ENCODE measurements around the gene CYP2C8.
"Not testable (repeated sequence)": the region's sequence is repeated elsewhere in the genome, so short reads cannot be mapped to it uniquely, and the experiment has no call there.

Gene CYP2C8

DNA sequence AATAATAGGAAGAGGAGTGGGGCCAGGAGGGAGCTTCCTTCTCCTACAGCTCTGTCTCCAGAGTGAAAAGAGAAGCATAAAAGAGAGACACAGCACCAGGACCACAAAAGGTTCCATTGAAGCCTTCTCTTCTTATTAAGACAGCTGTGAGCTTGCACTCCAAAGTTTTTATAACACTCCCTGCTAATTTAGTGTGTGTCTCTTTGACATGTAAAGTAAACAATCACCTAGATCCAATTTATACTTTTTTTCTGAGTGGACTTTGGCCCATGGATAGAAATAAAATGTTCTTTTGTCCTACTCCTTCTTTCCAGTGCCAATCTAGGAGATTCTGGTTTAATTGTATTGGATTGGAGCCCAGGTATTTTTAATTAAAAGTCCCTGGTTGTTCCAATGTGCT, at the start of gene CYP2C8:
TSS of gene CYP2C8 (minus strand) at position 212 of the 400 bp plus-strand sequence. CDS start at position 117, 95 bp downstream.
- no peak for DNase-seq (ENCODE audit: low spot score)

DNA sequence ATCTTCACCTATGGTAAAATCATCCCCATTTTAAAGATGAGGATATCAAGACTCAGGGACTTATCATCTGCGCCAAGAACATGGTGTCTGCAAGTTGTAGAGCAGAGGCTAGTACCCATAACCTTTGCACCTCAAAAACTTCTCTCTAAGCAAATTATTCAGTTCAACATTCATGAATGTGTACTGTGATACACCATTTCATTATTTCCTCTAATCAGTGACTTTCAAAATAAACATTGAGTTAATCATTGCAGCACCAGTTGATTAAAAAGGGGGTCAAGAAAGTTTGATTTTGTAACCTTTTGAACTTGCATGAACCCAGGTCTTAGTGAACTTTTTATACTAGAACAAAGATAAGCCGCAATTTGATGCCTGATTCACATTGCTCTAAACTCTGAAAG, 47.6 kb upstream of the CYP2C8 start:
- DNase-seq (ENCODE audit: low spot score), result no peak

DNA sequence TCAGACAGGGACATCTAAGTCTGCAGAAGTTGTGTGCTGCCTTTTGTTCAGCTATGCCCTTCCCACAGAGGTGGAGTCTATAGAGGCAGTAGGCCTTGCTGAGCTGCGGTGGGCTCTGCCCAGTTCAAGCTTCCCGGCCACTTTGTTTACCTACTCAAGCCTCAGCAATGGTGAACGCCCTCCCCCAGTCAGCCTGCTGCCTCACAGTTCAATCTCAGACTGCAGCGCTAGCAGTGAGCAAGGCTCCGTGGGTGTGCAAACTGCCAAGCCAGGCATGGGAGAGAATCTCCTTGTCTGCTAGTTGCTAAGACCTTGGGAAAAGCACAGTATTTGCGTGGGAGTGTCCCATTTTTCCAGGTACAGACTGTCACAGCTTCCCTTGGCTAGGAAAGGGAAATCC, 41.5 kb upstream of the CYP2C8 start:
- DNase-seq (ENCODE audit: low spot score), result not testable (repeated sequence)

DNA sequence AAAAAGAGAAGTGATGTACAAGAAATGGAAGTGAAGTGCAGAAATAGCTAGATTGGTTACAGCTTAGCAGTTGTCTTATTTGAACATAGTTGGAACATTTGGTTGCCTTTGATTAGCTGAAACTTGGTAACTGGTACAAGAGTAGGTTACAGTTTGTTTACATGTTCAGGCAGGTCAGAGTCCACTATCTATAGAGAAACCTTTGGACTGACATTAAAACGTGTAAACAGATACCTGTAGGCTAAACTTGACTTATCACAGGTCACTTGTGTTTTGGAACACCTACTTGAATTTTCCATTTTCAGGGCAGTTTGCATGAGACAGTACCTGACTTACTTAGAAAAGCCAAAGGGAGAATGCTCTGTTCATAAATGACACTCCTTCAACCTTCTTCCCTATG, 28.5 kb upstream of the CYP2C8 start:
- no peak for DNase-seq (ENCODE audit: low spot score)

DNA sequence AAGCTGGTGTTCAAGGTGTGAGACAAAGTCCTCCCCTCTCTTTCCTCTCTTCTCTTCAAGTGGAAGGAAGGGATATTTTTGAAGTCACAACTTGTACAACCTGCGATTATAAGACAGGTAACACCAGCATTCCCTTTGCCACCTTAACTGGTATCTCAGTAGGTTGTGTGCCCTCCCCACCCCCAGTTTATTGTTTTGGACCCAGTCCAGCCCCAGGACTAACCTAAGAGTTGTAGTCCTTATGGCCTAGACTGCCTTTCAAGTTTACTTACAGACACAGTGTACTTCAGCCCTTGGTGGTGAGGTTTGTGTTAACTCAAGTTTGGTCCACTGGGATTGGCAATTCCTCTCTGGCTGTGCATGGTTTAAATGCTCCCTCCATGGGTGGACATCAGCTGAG, 26.8 kb upstream of the CYP2C8 start:
- DNase-seq (ENCODE audit: low spot score), result no peak

DNA sequence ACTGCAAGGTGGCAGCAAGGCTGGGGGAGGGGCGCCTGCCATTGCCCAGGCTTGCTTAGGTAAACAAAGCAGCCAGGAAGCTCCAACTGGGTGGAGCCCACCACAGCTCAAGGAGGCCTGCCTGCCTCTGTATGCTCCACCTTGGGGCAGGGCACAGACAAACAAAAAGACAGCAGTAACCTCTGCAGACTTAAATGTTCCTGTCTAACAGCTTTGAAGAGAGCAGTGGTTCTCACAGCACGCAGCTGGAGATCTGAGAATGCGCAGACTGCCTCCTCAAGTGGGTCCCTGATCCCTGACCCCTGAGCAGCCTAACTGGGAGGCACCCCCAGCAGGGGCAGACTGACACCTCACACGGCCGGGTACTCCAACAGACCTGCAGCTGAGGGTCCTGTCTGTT, 10.3 kb upstream of the CYP2C8 start:
- not testable (repeated sequence) for DNase-seq (ENCODE audit: low spot score)

DNA sequence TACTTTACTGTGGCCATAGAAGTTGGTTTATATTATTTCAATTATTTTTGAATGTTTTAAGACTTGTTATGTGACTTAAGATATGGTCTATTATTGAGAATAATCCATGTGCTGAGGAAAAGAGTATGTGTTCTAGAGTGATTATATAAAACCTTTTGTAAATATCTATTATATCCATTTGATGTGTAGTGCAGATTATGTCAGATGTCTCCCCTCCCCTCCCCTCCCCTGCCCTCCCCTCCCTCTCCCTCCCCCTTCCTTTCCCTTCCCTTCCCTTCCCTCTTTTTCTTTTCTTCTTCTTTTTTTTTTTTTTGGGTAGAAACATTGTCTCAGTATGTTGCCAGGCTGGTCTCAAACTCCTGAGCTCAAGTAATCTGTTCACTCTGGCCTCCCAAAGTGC, 8.3 kb upstream of the CYP2C8 start:
- no peak for DNase-seq (ENCODE audit: low spot score)

DNA sequence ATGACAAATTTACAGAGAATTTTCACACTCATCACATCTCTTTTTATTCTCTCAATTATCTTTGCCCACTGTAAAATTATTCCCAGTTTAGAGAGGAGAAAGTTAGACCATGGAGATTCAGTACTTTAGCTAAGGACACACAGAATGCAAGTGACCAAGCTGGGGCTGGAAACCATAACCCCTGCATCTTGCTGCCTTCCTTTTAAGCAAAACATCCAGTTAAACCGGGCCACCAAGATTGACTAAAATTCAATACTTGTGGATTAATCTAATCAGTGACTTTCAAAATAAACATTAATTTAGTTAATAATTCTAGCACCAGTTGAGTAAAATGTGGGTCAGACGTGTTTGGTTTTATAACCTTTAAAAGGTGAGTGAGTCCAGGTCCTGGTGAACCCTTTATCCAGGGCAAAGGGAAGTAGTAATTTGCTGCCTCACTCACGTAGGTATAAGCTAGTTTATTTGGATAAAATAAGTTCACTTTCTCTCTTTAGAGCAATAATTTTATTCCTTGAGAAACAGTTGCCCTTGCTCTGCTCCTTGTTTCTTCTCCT, 1.9 kb upstream of the CYP2C8 start:
- no peak for DNase-seq (ENCODE audit: low spot score)

DNA sequence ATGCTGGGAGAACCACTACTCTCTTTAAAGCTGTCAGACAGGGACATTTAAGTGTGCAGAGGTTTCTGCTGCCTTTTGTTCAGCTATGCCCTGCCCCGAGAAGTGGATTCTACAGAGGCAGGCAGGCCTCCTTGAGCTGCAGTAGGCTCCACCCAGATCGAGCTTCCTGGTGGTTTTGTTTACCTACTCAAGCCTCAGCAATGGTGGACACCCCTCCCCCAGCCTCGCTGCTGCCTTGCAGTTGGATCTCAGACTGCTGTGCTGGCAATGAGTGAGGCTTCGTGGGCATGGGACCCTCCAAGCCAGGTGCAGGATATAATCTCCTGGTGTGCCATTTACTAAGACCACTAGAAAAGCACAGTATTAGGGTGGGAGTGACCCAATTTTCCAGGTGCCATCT, 5.2 kb downstream of the CYP2C8 start:
- not testable (repeated sequence) for DNase-seq (ENCODE audit: low spot score)

DNA sequence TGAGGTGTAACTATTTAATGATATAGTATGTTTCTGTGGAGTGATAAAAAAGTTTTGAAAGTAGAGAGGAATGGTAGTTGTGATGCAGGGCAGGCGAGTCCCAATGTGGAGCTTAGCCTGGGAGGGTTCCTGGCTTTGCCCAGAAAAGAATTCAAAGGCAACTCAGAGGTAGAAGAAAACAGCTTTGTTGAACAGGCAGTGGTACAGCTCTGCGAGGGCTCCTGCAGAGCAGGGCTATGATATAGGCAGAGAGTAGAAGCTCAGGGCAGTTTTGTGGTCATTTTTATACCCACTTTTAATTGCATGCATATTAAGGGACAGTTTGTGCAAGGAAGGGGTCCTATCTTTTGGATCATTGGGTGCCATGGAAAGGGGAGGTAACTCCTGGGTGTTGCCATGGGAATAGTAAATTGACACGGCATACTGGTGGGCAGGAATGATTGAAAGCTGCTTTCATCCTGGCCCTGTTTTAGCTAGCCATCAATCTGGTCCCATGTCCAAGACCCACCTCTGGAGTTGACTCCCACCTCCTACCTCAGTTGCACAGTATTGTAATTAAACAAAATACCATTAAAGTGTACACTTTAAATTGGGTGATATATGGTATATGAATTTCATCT, 12.4 kb downstream of the CYP2C8 start:
- DNase-seq (ENCODE audit: low spot score), result no peak

DNA sequence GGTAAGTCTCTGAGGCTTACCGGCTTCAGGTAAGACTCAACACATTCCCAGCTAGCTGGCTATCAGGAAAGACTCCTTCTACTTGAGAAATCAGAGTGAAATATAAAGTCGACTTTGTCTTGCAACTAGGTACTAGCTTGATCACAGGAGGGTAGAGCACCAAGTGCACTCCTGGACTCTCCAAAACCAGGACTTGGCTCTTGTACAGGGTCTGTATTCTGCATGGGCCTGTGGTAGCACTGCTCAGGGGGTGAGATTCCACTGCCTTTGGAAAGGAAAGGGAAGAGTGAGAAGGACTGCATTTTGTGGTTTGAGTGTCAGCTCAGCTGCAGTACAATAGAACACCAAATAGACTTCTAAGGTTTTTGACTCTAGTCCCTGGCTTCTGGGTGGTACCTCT, 19.4 kb downstream of the CYP2C8 start:
- no peak for DNase-seq (ENCODE audit: low spot score)

DNA sequence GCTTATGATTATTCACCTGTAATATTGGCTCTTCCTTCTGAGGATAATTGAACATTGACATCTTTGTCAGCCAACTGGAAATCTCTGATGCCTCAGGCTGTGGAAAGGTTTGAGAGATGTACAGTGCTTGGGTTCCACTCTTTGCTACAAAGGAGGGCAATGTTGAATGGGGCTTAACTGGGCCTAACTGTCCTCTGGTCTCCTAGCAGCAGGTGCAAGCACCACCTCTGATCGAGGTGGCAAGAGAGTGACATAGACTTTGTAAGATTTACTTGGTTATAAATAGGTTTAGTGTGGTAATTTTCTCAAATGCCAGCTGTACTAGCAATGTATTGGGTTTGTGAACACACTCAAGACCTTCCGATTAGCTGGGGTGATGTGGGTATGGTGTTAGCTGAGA, 21.1 kb downstream of the CYP2C8 start:
- no peak for DNase-seq (ENCODE audit: low spot score)

DNA sequence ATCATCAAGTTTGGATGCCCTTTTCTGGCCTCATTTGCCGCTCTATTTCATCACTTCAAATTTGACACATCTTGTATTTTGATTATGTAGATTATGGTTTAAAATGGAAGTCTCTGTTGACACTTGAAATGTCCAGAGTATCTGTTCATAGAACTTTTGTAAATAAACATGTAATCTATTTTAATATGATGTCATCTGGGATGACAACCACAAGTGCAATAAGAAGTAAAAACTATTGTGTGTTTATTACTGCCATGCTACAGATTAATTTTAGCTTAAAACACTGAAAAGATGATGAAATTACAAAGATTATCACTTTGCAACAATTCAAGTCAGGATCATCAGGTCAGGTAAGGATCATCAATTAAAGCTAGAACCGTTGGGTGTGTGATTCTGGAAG, 30.0 kb downstream of the CYP2C8 start:
- no peak for DNase-seq (ENCODE audit: low spot score)

DNA sequence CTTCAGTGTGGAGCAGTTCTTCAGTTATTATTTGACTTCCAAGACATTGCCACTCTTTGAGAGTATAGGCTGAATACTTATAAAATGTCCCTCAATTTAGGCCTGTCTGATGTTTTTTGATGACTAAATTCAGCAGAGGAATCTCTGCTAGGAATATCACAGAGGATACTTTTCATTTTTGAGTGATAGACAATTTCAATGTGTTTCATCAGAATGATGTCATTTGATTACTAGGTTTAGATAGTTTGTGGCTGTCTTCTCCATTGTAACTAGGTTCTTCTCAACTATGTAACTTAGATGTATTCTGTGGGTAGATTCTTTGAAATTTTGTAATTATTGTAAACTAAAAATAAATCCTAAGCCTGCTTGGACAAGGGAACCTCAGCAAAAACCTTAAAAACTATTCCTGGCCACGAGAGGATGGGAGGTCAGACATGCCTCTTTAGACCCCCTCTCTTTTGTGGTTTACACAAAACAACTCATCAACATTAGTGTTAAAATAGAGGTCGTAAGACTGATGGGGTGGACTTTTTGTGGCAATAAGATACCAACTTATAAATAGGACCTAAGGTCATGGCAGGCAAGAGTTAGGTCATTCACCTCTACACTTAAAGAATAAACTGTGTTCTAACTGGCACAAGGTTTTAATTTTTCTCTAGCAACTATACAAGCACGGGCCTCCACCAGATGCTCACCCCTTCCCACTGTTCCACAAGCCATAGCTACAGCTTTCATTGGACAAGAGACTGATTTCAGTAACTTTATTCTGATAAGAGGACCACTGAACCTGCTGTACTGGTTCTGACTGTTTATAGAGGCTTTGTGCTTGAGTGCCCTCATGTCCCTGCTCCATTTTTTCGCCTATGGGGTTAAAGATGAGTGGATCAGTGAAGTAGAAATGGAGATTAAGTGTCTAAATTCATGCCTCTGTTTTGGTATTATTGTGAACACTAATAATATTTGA, 33.7 kb downstream of the CYP2C8 start:
- no peak for DNase-seq (ENCODE audit: low spot score)

DNA sequence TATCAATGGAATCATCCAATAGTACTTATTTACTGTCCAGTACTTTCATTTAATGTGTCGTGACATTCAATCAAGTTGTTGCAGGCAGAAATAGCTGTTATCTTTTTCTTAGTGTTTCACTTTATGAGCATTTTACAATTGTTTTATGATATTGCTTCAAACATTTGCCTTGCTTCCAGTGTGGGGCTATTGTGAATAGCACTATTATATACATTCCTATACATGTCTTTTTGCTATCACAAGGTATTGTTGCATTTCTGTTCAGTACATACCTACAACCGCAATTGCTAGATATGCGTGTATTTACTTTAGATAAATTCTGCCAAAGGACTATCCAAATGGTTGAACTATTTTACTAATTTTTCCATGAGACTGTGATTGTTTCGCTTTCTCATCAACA, 34.9 kb downstream of the CYP2C8 start:
- DNase-seq (ENCODE audit: low spot score), result no peak

DNA sequence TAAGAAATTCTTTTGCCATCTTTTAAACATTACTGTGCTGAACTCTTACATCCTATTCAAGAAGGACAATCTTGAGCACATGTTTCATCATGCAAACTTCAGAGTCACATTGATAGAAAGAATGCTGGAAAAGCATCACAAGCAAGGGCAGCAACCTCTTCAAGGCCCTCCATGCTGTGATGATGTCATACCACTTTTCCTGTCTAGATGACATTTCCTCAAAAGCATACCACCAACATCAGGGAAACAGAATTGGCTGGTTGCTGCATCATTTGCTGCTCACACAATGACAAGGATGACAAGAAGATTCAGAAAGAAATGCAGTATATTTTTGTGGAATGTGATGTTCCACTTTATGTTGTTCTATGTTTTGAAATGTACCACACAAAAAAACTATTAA, 37.6 kb downstream of the CYP2C8 start:
- no peak for DNase-seq (ENCODE audit: low spot score)

DNA sequence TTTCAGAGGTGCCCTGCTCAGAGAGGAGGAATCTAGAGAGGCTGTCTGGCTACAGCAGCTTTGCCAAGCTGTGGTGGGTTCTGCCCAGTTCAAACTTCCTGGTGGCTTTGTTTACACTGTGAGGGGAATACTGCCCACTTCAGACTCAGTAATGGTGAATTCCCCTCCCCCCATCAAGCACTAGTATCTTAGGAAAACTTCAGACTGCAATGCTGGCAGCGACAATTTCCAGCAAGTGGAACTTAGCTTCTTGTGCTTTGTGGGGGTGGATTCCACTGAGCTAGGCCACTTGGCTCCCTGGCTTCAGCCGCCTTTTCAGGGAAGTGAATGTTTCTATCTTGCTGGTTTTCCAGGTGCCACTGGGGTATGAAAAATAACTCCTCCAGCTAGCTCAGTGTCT, 42.8 kb downstream of the CYP2C8 start:
- no peak for DNase-seq (ENCODE audit: low spot score)

DNA sequence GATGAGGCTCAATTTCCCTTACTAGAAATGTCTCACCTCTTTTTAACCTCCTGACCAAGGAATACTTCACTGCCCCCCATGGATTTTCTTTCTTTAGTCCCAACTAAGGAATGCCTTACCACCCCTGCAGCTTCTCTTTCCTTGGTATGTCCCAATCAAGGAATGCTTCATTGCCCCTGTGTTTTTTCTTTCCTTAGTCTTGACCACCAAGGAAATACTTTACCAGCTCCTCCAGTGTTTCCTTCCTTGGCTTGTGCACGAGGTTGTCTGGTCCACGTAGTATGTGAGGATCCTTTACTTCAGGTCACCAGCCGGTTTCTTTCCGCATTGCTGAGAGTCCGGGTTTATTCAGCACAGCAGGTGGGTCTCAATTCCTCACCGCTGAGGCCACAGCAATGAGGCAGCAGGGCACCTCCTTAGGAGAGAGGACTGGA, 71.5 kb downstream of the CYP2C8 start:
- DNase-seq (ENCODE audit: low spot score), result no peak

DNA sequence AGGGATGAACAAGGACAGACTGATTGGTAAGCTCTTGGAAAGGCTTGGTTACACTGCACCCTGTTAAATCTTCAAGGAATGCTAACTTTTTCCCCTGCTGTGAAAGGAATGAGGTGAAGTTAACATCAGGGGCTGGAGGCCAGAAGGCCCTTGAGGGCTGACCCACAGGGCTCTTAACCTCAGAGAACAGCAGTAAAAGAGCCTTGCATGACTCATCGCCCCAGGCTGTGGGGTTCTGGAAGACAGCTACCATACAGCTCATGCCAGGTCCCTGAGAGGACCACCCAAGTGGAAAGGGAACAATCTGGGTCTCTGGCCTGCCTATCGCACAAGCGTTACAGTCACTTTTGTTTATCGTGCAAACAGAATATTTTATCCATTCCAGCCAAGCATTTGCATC, 76.5 kb downstream of the CYP2C8 start:
- DNase-seq (ENCODE audit: low spot score), result no peak

DNA sequence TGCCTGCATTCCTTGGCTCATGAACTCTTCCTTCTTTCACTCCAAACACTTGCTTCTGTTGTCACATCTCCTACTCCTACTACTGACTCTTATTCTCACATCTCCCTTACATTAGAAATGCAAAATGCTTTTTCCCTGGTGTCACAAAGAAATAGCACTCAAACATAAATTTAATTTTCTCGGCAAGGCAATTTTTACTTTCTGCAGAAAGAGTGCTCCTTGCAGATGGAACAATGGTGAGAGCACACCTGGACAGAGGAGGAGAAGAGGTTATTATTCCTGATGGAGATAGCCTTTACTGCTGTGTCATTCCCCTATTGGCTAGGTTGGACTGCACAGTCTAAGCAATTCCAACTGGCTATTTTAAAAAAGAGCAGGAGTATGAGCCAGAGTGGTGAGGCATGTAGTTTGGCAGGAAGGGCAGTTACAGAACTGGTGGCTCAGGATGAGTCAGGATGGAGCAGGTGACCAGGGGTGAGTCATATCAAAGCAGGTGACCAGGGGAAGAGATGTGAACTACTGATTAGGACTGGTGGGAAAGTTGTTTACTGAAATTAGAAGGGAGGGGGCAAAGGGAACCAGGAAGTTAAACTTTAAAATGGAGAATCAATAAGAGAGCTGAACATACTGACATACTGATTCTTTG, 77.9 kb downstream of the CYP2C8 start:
- DNase-seq (ENCODE audit: low spot score), result no peak

DNA sequence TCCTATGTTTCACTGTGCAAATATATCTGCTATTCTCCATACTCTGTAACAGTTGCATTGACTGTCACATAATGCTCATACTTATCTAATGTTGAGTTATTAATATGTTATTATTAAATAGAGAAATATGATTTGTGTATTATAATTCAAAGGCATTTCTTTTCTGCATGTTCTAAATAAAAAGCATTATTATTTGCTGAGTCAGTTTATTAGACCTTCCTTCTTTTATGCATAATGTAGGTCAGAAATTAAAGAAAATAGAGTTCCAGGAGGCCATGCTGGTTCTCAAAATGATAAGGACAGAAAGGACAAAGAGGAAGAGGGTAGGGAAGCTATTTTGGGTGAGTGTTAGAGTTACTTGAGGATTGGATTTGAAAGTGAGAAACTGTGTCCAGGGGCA, 80.1 kb downstream of the CYP2C8 start:
- DNase-seq (ENCODE audit: low spot score), result no peak
